Measurements from ENCODE around the gene PPIA. TPM values are rescaled to one million over a fixed set of nuclear protein-coding genes. Genes with fewer than 3 reads are reported as not detected.

PPIA gene
- total RNA-seq, 1 donor from 2014 or later, result 1,411 TPM

GRCh38 chr7:44767134-44767911 lies 29.2 kb upstream of the PPIA start:
- Mint-ChIP-seq H3K27ac (peak overlapping the region; percentile 88), H3K4me3 (peak overlapping the region; percentile 57), H3K9me3 (no peaks in the 10 kb centered on the region), H3K4me1 (peaks cover 59% of the 10 kb centered on the region), H3K27me3 (no peaks in the 10 kb centered on the region), H3K36me3 (ENCODE audit: low read depth) (peaks cover 68% of the 10 kb centered on the region)
- CTCF ChIA-PET, result interaction anchor here (0.5 to 1.3 kb wide), 3 partner anchors 16 to 201 kb away, joined by 3 to 4 read pairs (median 3); no protein-coding TSS in a partner anchor
- ATAC-seq (ENCODE audit: low read depth) (no peak), DNase-seq (no peak)
- intact Hi-C loops (cut with micrococcal nuclease), result no loop called here
- POLR2A ChIA-PET, result interaction anchor here (1.1 to 5.0 kb wide), 13 partner anchors 16 to 194 kb away, joined by 3 to 66 read pairs (median 9); partner anchors contain the start of genes DDX56, OGDH, PPIA and PURB
- TF ChIP-seq CTCF (IDR thresholded peaks at IDR 0.05), result no peak

GRCh38 chr7:44767912-44768627 lies 28.4 kb upstream of the PPIA start:
- POLR2A ChIA-PET, result interaction anchor here (0.6 to 5.0 kb wide), 20 partner anchors 11 to 243 kb away, joined by 3 to 66 read pairs (median 7); partner anchors contain the start of genes DDX56, H2AZ2, OGDH and PPIA
- no peak for TF ChIP-seq CTCF (IDR thresholded peaks at IDR 0.05)
- peak; percentile 37 for DNase-seq
- intact Hi-C loops (cut with micrococcal nuclease), result loop anchor here (1.0 to 2.0 kb wide), 5 partner anchors 17 to 180 kb away; partner anchors contain the start of gene PPIA
- CTCF ChIA-PET, result interaction anchor here (0.6 to 1.9 kb wide), 7 partner anchors 15 to 202 kb away, joined by 3 to 7 read pairs (median 4); no protein-coding TSS in a partner anchor
- H3K9me3 Mint-ChIP-seq, result no peaks in the 10 kb centered on the region
- peaks cover 60% of the 10 kb centered on the region for H3K4me1 Mint-ChIP-seq
- peaks cover 61% of the 10 kb centered on the region for H3K36me3 Mint-ChIP-seq (ENCODE audit: low read depth)
- H3K4me3 Mint-ChIP-seq, result peak overlapping the region; percentile 57
- H3K27me3 Mint-ChIP-seq, result no peaks in the 10 kb centered on the region
- peak; percentile 85 for ATAC-seq (ENCODE audit: low read depth)
- peak overlapping the region; percentile 88 for H3K27ac Mint-ChIP-seq

GRCh38 chr7:44768628-44769371 lies 27.7 kb upstream of the PPIA start:
- peak overlapping the region; percentile 57 for H3K4me3 Mint-ChIP-seq
- POLR2A ChIA-PET, result interaction anchor here (0.9 to 5.0 kb wide), 16 partner anchors 12 to 195 kb away, joined by 3 to 66 read pairs (median 8); partner anchors contain the start of genes DDX56, H2AZ2, OGDH and PPIA

GRCh38 chr7:44769376-44769775 lies 27.1 kb upstream of the PPIA start:
- ChIA-PET CTCF (interaction anchor here (1.1 to 1.9 kb wide), 4 partner anchors 29 to 131 kb away, joined by 3 to 7 read pairs (median 4); no protein-coding TSS in a partner anchor), POLR2A (interaction anchor here (1.0 to 5.0 kb wide), 6 partner anchors 18 to 163 kb away, joined by 5 to 66 read pairs (median 18); partner anchors contain the start of genes OGDH, PPIA, PURB and ZMIZ2)
- peaks cover 60% of the 10 kb centered on the region for H3K4me1 Mint-ChIP-seq
- peaks cover 48% of the 10 kb centered on the region for H3K36me3 Mint-ChIP-seq (ENCODE audit: low read depth)
- no peak for ATAC-seq (ENCODE audit: low read depth)
- H3K27me3 Mint-ChIP-seq, result no peaks in the 10 kb centered on the region
- peak overlapping the region; percentile 88 for H3K27ac Mint-ChIP-seq
- intact Hi-C loops (cut with micrococcal nuclease), result loop anchor here (2.0 kb wide), 1 partner anchor 17 kb away; no protein-coding TSS in a partner anchor
- no peak for TF ChIP-seq CTCF (IDR thresholded peaks at IDR 0.05)
- DNase-seq, result no peak
- H3K9me3 Mint-ChIP-seq, result no peaks in the 10 kb centered on the region
- H3K4me3 Mint-ChIP-seq, result peak overlapping the region; percentile 58

More at GRCh38 chr7:44768628-44769371, 27.7 kb upstream of the PPIA start:
- Mint-ChIP-seq H3K27ac (peak overlapping the region; percentile 88), H3K27me3 (no peaks in the 10 kb centered on the region), H3K9me3 (no peaks in the 10 kb centered on the region), H3K4me1 (peaks cover 60% of the 10 kb centered on the region), H3K36me3 (ENCODE audit: low read depth) (peaks cover 53% of the 10 kb centered on the region)
- CTCF ChIA-PET, result interaction anchor here (0.6 to 1.9 kb wide), 9 partner anchors 16 to 203 kb away, joined by 3 to 7 read pairs (median 4); no protein-coding TSS in a partner anchor
- no peak for TF ChIP-seq CTCF (IDR thresholded peaks at IDR 0.05)
- no peak for ATAC-seq (ENCODE audit: low read depth)
- no peak for DNase-seq
- intact Hi-C loops (cut with micrococcal nuclease), result loop anchor here (1.0 to 2.0 kb wide), 5 partner anchors 17 to 180 kb away; partner anchors contain the start of gene PPIA

Data from activated B cell treated with CpG ODN at 0.5 μM for 24 hours (primary cell).